Heart right ventricle (tissue), 16 donors: ENCODE data around the gene EEF1B2. TPM values are rescaled to one million over a fixed set of nuclear protein-coding genes. Genes with fewer than 3 reads are reported as not detected.
"Not testable (repeated sequence)": the region's sequence is repeated elsewhere in the genome, so short reads cannot be mapped to it uniquely, and the experiment has no call there.

ENCODE experiments used
- ATAC-seq, 8 donors: fragments of 200-7000 bp; cut with Tn5 transposase; one replicate each; pipeline ENCODE4 v1.9.1; 2020; ENCODE audit warnings: mild to moderate bottlenecking in 8 of 8, moderate library complexity in 8 of 8, moderate number of reproducible peaks in 1 of 8
- DNase-seq, 2 donors: peaks; one replicate each; pipeline ENCODE4 v3.0.0-alpha.2; 2020
- H3K27ac ChIP-seq, 10 donors: fragments of 200-600 bp; sonication (generic) in 2 of 10; one replicate each; pipeline versions ENCODE4 v1.5.0 to v1.8.0; 2020 to 2022; ENCODE audit warnings: mild to moderate bottlenecking in 3 of 10
- H3K27me3 ChIP-seq, 7 donors: fragments of 200-600 bp; one replicate each; pipeline ENCODE4 v1.8.0; 2021 to 2022; ENCODE audit warnings: mild to moderate bottlenecking in 2 of 7
- H3K36me3 ChIP-seq, 9 donors: fragments of 200-600 bp; sonication (generic) in 1 of 9; one replicate each; pipeline versions ENCODE4 v1.5.0 to v1.8.0; 2020 to 2022; ENCODE audit warnings: mild to moderate bottlenecking in 2 of 9
- H3K4me1 ChIP-seq, 9 donors: fragments of 200-600 bp; sonication (generic) in 1 of 9; one replicate each; pipeline versions ENCODE4 v1.5.0 to v1.8.0; 2020 to 2022; ENCODE audit warnings: mild to moderate bottlenecking in 4 of 9
- H3K4me3 ChIP-seq, 10 donors: fragments of 200-600 bp; sonication (generic) in 2 of 10; one replicate each; pipeline versions ENCODE4 v1.5.0 to v1.8.0; 2020 to 2022; ENCODE audit warnings: mild to moderate bottlenecking in 7 of 10, moderate library complexity in 2 of 10
- H3K9me3 ChIP-seq, 11 donors: fragments of 200-600 bp in 10 of 11; sonication (generic) in 2 of 11; one replicate each; pipeline versions ENCODE4 v1.5.0 to v1.8.0; 2013 to 2022; ENCODE audit warnings: mild to moderate bottlenecking in 2 of 11, control low read depth in 1 of 11, moderate library complexity in 1 of 11
- CTCF ChIP-seq, 9 donors: fragments of 200-600 bp; sonication (generic) in 2 of 9; IDR thresholded peaks; one replicate each; pipeline versions ENCODE4 v1.5.0 to v1.8.0; 2021 to 2022; ENCODE audit warnings: antibody characterized with exemption in 9 of 9, mild to moderate bottlenecking in 5 of 9, moderate library complexity in 1 of 9
- WGBS, 2 donors: extraction: QIAGEN DNeasy Blood & Tissue Kit; methylation state at CpG; one replicate each; pipeline ENCODE4 v1.1.7; 2013; ENCODE audit warnings: inconsistent platforms in 1 of 2; 5-methylcytosine and 5-hydroxymethylcytosine counted together
- intact Hi-C, 10 donors: fragments of 100-400 bp; cut with DNase I; formaldehyde crosslinking; loops; one replicate each; pipeline versions ENCODE4 v1.11.1 to v1.14.2; 2022
- polyA plus RNA-seq, 2 donors: library from polyadenylated mRNA; stranded (reverse); fragments of 200-250 nt; gene quantifications; one replicate each; pipeline ENCODE4 v1.2.3, GENCODE V29; 2013
- total RNA-seq, 10 donors: library from RNA; stranded (reverse); fragmentation: NEBNext Ultra II Directional in 3 of 10; extraction: Animal tissue kit (Norgen Biotek cat#: 25700) in 3 of 10; gene quantifications; one replicate each; pipeline versions ENCODE4 v1.2.1 to v1.2.4, GENCODE V29; 2021 to 2023
- donor health status: Arrhythmogenic right ventricular cardiomyopathy.
- donor health status: ischemic (EF 13 %, LVEDD 7.1; RV severe dilation, severe dysfunction).
- donor health status: healthy with polysubstance abuse.
- donor health status: DM: no; HTN: yes; CAD: no.
- donor health status: DM: no; HTN: no; CAD: no.
- donor health status: ischemic (EF 25% LVEDD 6.9; RV normal size, moderate dysfunction).
- donor health status: ischemic (EF 25% LVEDD 5.7; RV mildly dilated, moderate dysfunction).
- donor health status: healthy.
- donor health status: DM: yes; HTN: yes; CAD: no.
- donor health status: Ischemic cardiomyopathy.
- donor health status: ischemic (EF 35%, LVEDD 5.7; RV mildly dilated, moderate dysfunction).
- donor health status: nonischemic (EF 11% LVEDD 7.7; RV severe dilation, severe dysfunction).
- donor health status: DM: yes; HTN: yes; CAD: no.
- donor health status: PGD.
- donor health status: ischemic (EF 29% LVEDD 5.4; RV normal size, mild dysfunction).
- donor health status: nonischemic (EF 23%, LVEDD 6.1; RV moderate dilation, normal function).

EEF1B2 gene
- total and polyA plus RNA-seq, 12 donors, result 205 to 813 (median 228) TPM

- no peak for TF ChIP-seq CTCF (IDR thresholded peaks at IDR 0.05)
- ATAC-seq (no peak), DNase-seq (no peak)
- H3K27me3 ChIP-seq, result no peaks in the 10 kb centered on the region
- intact Hi-C loops, result no loop called here
- H3K4me1 ChIP-seq, result no peaks in the 10 kb centered on the region
- WGBS, 2 donors, result 97 to 100% methylated on average over 3 of the region's 3 CpGs
- H3K36me3 ChIP-seq, result peaks cover 0 to 74% (median 34%) of the 10 kb centered on the region in 9 donors
- no peak overlapping the region for H3K27ac ChIP-seq
- H3K4me3 ChIP-seq, result no peak overlapping the region
- peaks cover 0 to 12% (median 0%) of the 10 kb centered on the region in 11 donors for H3K9me3 ChIP-seq
These were observed 44.6 kb upstream of the EEF1B2 start for GRCh38 chr2:206115026-206115578.

- WGBS, 2 donors, result 96 to 97% methylated on average over 21 of the region's 21 CpGs
These were observed 43.4 kb upstream of the EEF1B2 start for GRCh38 chr2:206116278-206116677.

DNA sequence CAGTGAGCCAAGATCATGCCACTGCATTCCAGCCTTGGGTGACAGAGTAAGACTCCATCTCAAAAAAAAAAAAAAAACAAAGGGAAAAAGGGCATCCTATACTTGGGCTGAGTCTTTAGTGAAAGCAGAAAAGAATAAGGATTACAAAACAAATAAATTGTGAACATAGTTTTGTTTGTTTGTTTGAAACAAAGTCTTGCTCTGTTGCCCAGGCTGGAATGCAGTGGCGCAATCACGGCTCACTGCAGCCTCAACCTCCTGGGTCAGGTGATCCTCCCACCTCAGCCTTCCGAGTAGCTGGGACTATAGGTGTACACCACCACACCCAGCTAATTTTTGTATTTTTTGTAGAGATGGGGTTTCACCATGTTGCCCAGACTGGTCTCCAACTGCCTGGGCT, 37.1 kb upstream of the EEF1B2 start:
- 97 to 98% methylated on average over 3 of the region's 3 CpGs for WGBS, 2 donors
- H3K4me3 ChIP-seq, intact Hi-C loops, H3K27ac ChIP-seq, H3K4me1 ChIP-seq, DNase-seq, H3K27me3 ChIP-seq, ATAC-seq: not testable (repeated sequence)
- Histone ChIP-seq H3K36me3 (peaks cover 0 to 98% (median 81%) of the 10 kb centered on the region in 9 donors), H3K9me3 (peaks cover 0 to 15% (median 4%) of the 10 kb centered on the region in 11 donors)

More at GRCh38 chr2:206116278-206116677, 43.4 kb upstream of the EEF1B2 start:
- ATAC-seq (peak in 2 of 8 donors; percentile 30 to 52), DNase-seq (no peak)
- Histone ChIP-seq H3K36me3 (peaks cover 0 to 86% (median 46%) of the 10 kb centered on the region in 9 donors), H3K4me1 (no peaks in the 10 kb centered on the region), H3K4me3 (no peak overlapping the region), H3K9me3 (peaks cover 0 to 22% (median 4%) of the 10 kb centered on the region in 11 donors), H3K27ac (no peak overlapping the region), H3K27me3 (no peaks in the 10 kb centered on the region)
- no peak for TF ChIP-seq CTCF (IDR thresholded peaks at IDR 0.05)
- intact Hi-C loops, result no loop called here

- Histone ChIP-seq H3K27ac (no peak overlapping the region), H3K27me3 (no peaks in the 10 kb centered on the region), H3K4me3 (no peak overlapping the region), H3K36me3 (peaks cover 0 to 100% (median 91%) of the 10 kb centered on the region in 9 donors), H3K9me3 (peaks cover 0 to 7% (median 0%) of the 10 kb centered on the region in 11 donors), H3K4me1 (no peaks in the 10 kb centered on the region)
- no peak for TF ChIP-seq CTCF (IDR thresholded peaks at IDR 0.05)
- DNase-seq (no peak), ATAC-seq (no peak)
- intact Hi-C loops, result no loop called here
These were observed 33.8 kb upstream of the EEF1B2 start for GRCh38 chr2:206125901-206126300.

DNA sequence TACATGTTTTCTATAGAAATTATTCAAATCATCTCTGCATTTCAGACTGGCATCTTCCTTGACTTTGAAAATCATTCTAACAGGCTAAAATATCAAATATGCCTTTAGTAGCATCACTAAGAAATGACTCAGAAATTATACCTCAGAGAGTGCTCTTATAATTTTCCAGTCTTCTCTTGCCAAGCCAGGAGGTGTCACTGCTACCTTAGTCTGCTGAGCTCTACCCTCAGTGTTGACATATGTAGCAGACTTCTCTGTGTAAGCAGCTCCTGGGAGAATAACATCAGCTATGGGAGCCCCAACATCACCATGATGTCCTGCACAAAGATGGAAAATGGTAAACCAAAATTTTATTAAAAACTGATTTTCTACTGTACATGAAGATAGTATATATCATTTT, 32.0 kb upstream of the EEF1B2 start:
- intact Hi-C loops, result no loop called here
- Histone ChIP-seq H3K4me3 (no peak overlapping the region), H3K36me3 (peaks cover 0 to 100% (median 86%) of the 10 kb centered on the region in 9 donors), H3K27ac (no peak overlapping the region), H3K4me1 (no peaks in the 10 kb centered on the region), H3K27me3 (no peaks in the 10 kb centered on the region), H3K9me3 (no peaks in the 10 kb centered on the region)
- no peak for TF ChIP-seq CTCF (IDR thresholded peaks at IDR 0.05)
- no peak for DNase-seq
- ATAC-seq, result no peak
